ENCODE results near the gene DOCK7.

Gene DOCK7

DNA sequence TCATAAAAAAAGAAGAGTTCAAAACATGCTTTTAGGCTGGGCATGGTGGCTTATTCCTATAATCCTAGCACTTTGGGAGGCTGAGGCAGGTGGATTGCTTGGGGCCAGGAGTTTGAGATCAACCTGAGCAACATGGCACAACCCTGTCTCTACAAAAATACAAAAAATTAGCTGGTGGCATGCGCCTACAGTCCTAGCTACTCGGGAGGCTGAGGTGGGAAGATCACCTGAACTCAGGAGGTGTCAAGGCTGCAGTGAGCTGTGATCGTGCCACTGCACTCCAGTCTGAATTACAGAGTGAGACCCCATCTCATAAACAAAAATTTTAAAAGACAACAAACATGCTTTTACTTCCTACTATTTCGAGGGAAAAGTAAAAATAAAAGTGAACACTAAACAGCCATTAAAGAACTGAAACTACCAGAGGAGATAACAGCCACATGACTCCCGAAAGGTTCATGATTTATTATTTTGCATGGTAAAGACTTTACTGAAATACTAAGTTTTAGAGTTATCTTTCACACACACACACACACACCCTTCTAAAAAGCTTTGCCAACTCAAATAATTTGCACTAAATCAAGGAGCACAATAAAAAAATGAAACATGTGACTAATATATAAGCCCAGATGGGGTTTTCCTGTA is 203.2 kb downstream of the DOCK7 start:
- Histone ChIP-seq H3K79me2 (ENCODE audit: insufficient read depth, low read length) (no peaks in the 10 kb centered on the region), H3F3A (ENCODE audit: low read depth) (no peaks in the 10 kb centered on the region), H3K4me2 (ENCODE audit: low read depth, low read length, poor library complexity, severe bottlenecking) (no peak overlapping the region), H4K20me1 (ENCODE audit: insufficient read depth, low read length, poor library complexity, severe bottlenecking) (no peaks in the 10 kb centered on the region), H3K9ac (ENCODE audit: low read depth, low read length, poor library complexity, severe bottlenecking) (no peak overlapping the region), H3K4me3 (ENCODE audit: low read length, poor library complexity, severe bottlenecking) (no peak overlapping the region), H3K9me2 (replicated peaks; ENCODE audit: low read depth, low read length) (no peaks in the 10 kb centered on the region), H3K27me3 (ENCODE audit: insufficient read depth, low read length, poor library complexity, severe bottlenecking) (no peaks in the 10 kb centered on the region), H3K36me3 (ENCODE audit: insufficient read depth, low read length) (peaks cover 15% of the 10 kb centered on the region; the same call in 1 of the 2 replicates), H3K9me3 (ENCODE audit: insufficient read depth, low read depth, low read length) (no peaks in the 10 kb centered on the region), H2AFZ (ENCODE audit: low read length) (no peak overlapping the region), H3K4me1 (ENCODE audit: insufficient read depth, low read length, poor library complexity, severe bottlenecking) (no peaks in the 10 kb centered on the region)
- no peak for TF ChIP-seq EZH2phosphoT487 (IDR thresholded peaks at IDR 0.05; ENCODE audit: borderline replicate concordance)
- TF ChIP-seq, protein P1, sequence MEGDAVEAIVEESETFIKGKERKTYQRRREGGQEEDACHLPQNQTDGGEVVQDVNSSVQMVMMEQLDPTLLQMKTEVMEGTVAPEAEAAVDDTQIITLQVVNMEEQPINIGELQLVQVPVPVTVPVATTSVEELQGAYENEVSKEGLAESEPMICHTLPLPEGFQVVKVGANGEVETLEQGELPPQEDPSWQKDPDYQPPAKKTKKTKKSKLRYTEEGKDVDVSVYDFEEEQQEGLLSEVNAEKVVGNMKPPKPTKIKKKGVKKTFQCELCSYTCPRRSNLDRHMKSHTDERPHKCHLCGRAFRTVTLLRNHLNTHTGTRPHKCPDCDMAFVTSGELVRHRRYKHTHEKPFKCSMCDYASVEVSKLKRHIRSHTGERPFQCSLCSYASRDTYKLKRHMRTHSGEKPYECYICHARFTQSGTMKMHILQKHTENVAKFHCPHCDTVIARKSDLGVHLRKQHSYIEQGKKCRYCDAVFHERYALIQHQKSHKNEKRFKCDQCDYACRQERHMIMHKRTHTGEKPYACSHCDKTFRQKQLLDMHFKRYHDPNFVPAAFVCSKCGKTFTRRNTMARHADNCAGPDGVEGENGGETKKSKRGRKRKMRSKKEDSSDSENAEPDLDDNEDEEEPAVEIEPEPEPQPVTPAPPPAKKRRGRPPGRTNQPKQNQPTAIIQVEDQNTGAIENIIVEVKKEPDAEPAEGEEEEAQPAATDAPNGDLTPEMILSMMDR (conservative IDR thresholded peaks at IDR 0.05; ENCODE audit: low read length): no peak

GRCh38 chr1:62481681-62482080 is 206.5 kb downstream of the DOCK7 start:
- Histone ChIP-seq H2AFZ (ENCODE audit: low read length) (no peak overlapping the region), H3K9me3 (ENCODE audit: insufficient read depth, low read depth, low read length) (no peaks in the 10 kb centered on the region)
- TF ChIP-seq, protein P1 (conservative IDR thresholded peaks at IDR 0.05; ENCODE audit: low read length): no peak
- no peak for TF ChIP-seq EZH2phosphoT487 (IDR thresholded peaks at IDR 0.05; ENCODE audit: borderline replicate concordance)

GRCh38 chr1:62476525-62477219 is 211.5 kb downstream of the DOCK7 start:
- no peaks in the 10 kb centered on the region for H3K79me2 ChIP-seq (ENCODE audit: insufficient read depth, low read length)
- H3K4me2 ChIP-seq (ENCODE audit: low read depth, low read length, poor library complexity, severe bottlenecking): no peak overlapping the region
- peaks cover 35% of the 10 kb centered on the region for H3K36me3 ChIP-seq (ENCODE audit: insufficient read depth, low read length)
- H3K4me1 ChIP-seq (ENCODE audit: insufficient read depth, low read length, poor library complexity, severe bottlenecking): no peaks in the 10 kb centered on the region
- no peaks in the 10 kb centered on the region for H4K20me1 ChIP-seq (ENCODE audit: insufficient read depth, low read length, poor library complexity, severe bottlenecking)
- H3K9me2 ChIP-seq (replicated peaks; ENCODE audit: low read depth, low read length): no peaks in the 10 kb centered on the region
- no peak overlapping the region for H3K9ac ChIP-seq (ENCODE audit: low read depth, low read length, poor library complexity, severe bottlenecking)
- no peak overlapping the region for H2AFZ ChIP-seq (ENCODE audit: low read length)
- no peaks in the 10 kb centered on the region for H3K27me3 ChIP-seq (ENCODE audit: insufficient read depth, low read length, poor library complexity, severe bottlenecking)
- TF ChIP-seq, protein P1 (conservative IDR thresholded peaks at IDR 0.05; ENCODE audit: low read length): no peak
- no peak for TF ChIP-seq EZH2phosphoT487 (IDR thresholded peaks at IDR 0.05; ENCODE audit: borderline replicate concordance)
- H3K4me3 ChIP-seq (ENCODE audit: low read length, poor library complexity, severe bottlenecking): no peak overlapping the region
- H3F3A ChIP-seq (ENCODE audit: low read depth): no peaks in the 10 kb centered on the region
- no peaks in the 10 kb centered on the region for H3K9me3 ChIP-seq (ENCODE audit: insufficient read depth, low read depth, low read length)

More at GRCh38 chr1:62481681-62482080, 206.5 kb downstream of the DOCK7 start:
- Histone ChIP-seq H4K20me1 (ENCODE audit: insufficient read depth, low read length, poor library complexity, severe bottlenecking) (no peaks in the 10 kb centered on the region), H3K36me3 (ENCODE audit: insufficient read depth, low read length) (0 out of 2 replicates have a peak, but pooled peaks cover 8% of the 10 kb centered on the region), H3K79me2 (ENCODE audit: insufficient read depth, low read length) (no peaks in the 10 kb centered on the region), H3K4me1 (ENCODE audit: insufficient read depth, low read length, poor library complexity, severe bottlenecking) (no peaks in the 10 kb centered on the region), H3K9ac (ENCODE audit: low read depth, low read length, poor library complexity, severe bottlenecking) (no peak overlapping the region), H3K4me3 (ENCODE audit: low read length, poor library complexity, severe bottlenecking) (no peak overlapping the region), H3K4me2 (ENCODE audit: low read depth, low read length, poor library complexity, severe bottlenecking) (no peak overlapping the region), H3F3A (ENCODE audit: low read depth) (no peaks in the 10 kb centered on the region), H3K9me2 (replicated peaks; ENCODE audit: low read depth, low read length) (no peaks in the 10 kb centered on the region), H3K27me3 (ENCODE audit: insufficient read depth, low read length, poor library complexity, severe bottlenecking) (no peaks in the 10 kb centered on the region)
